WTC11 (cell line): Measurements from ENCODE around the gene KRTAP9-8. TPM values are rescaled to one million over a fixed set of nuclear protein-coding genes. Genes with fewer than 3 reads are reported as not detected.

Source experiments
- ATAC-seq: fragments of 200-7000 bp; cut with Tn5 transposase; 2 replicates; pipeline ENCODE4 v1.10.0; 2021; ENCODE audit warnings: mild to moderate bottlenecking, moderate library complexity
- CTCF ChIA-PET: fragments of 300-600 bp; sonication (Branson Sonifier 250); formaldehyde crosslinking; loops from one replicate; lab custom pipeline; 2021; ENCODE audit warnings: antibody characterized with exemption; lab: Charles Lee
- POLR2A ChIA-PET: fragments of 350-600 bp; sonication (Branson Sonifier 250); formaldehyde crosslinking; loops from one replicate; lab custom pipeline; 2021; ENCODE audit warnings: antibody characterized with exemption; lab: Charles Lee
- DNase-seq: peaks from one replicate; pipeline ENCODE4 v3.0.0; 2021; ENCODE audit warnings: low spot score
- H3K27ac Mint-ChIP-seq: 2 replicates; pipeline ENCODE4 v1.8.0; 2021; ENCODE audit warnings: mixed read lengths
- H3K27me3 Mint-ChIP-seq: 2 replicates; pipeline ENCODE4 v1.8.0; 2021; ENCODE audit warnings: low read depth, mild to moderate bottlenecking, moderate library complexity, mixed read lengths
- H3K36me3 Mint-ChIP-seq: 2 replicates; pipeline ENCODE4 v1.8.0; 2021; ENCODE audit warnings: mixed read lengths
- H3K4me1 Mint-ChIP-seq: 2 replicates; pipeline ENCODE4 v1.8.0; 2022; ENCODE audit warnings: mixed read lengths
- H3K4me3 Mint-ChIP-seq: 2 replicates; pipeline ENCODE4 v1.8.0; 2021; ENCODE audit warnings: mild to moderate bottlenecking, moderate library complexity, mixed read lengths
- H3K9me3 Mint-ChIP-seq: 2 replicates; pipeline ENCODE4 v1.8.0; 2021; ENCODE audit warnings: mixed read lengths
- ATF1 ChIP-seq: sonication (generic); formaldehyde crosslinking; IDR thresholded peaks from 2 replicates; pipeline ENCODE4 v1.8.1; 2023; ENCODE audit warnings: mild to moderate bottlenecking, moderate library complexity, missing genetic modification reagents
- CREM ChIP-seq: sonication (generic); formaldehyde crosslinking; IDR thresholded peaks from 2 replicates; pipeline ENCODE4 v1.8.1; 2022; ENCODE audit warnings: mild to moderate bottlenecking, missing genetic modification reagents, moderate library complexity
- ELF4 ChIP-seq: sonication (generic); formaldehyde crosslinking; IDR thresholded peaks from 2 replicates; pipeline ENCODE4 v1.8.1; 2022; ENCODE audit warnings: low read depth, mild to moderate bottlenecking, moderate library complexity, missing genetic modification reagents
- ERG ChIP-seq: fragments of 250-450 bp; sonication (Bioruptor Pico); IDR thresholded peaks from 2 replicates; pipeline ENCODE4 v1.8.0; 2021; ENCODE audit warnings: mild to moderate bottlenecking
- ESRRA ChIP-seq: sonication (generic); formaldehyde crosslinking; IDR thresholded peaks from 2 replicates; pipeline ENCODE4 v1.8.1; 2022; ENCODE audit warnings: mild to moderate bottlenecking, missing genetic modification reagents, borderline replicate concordance
- FOXK1 ChIP-seq: sonication (generic); formaldehyde crosslinking; IDR thresholded peaks from 2 replicates; pipeline ENCODE4 v1.8.0; 2022; ENCODE audit warnings: mild to moderate bottlenecking, moderate library complexity, missing genetic modification reagents
- GABPB1 ChIP-seq: sonication (generic); formaldehyde crosslinking; IDR thresholded peaks from 2 replicates; pipeline ENCODE4 v1.8.1; 2023; ENCODE audit warnings: mild to moderate bottlenecking, missing genetic modification reagents
- GRHL2 ChIP-seq: fragments of 250-450 bp; sonication (Bioruptor Pico); IDR thresholded peaks from 2 replicates; pipeline ENCODE4 v1.8.0; 2022; ENCODE audit warnings: mild to moderate bottlenecking, moderate library complexity; ENCODE audit not compliant: insufficient replicate concordance, severe bottlenecking
- GTF2I ChIP-seq: fragments of 250-450 bp; sonication (Bioruptor Pico); conservative IDR thresholded peaks from 2 replicates; pipeline ENCODE4 v1.4.0; 2021; ENCODE audit warnings: mild to moderate bottlenecking
- HMGXB4 ChIP-seq: sonication (generic); formaldehyde crosslinking; IDR thresholded peaks from 2 replicates; pipeline ENCODE4 v1.8.1; 2023; ENCODE audit warnings: mild to moderate bottlenecking, moderate library complexity, missing genetic modification reagents
- MYBL2 ChIP-seq: sonication (generic); formaldehyde crosslinking; IDR thresholded peaks from 2 replicates; pipeline ENCODE4 v1.8.1; 2023; ENCODE audit warnings: mild to moderate bottlenecking, moderate library complexity, missing genetic modification reagents
- NFATC4 ChIP-seq: fragments of 250-450 bp; sonication (Bioruptor Pico); IDR thresholded peaks from 2 replicates; pipeline ENCODE4 v1.9.0; 2021; ENCODE audit warnings: mild to moderate bottlenecking
- NR1H2 ChIP-seq: sonication (generic); formaldehyde crosslinking; IDR thresholded peaks from 2 replicates; pipeline ENCODE4 v1.9.0; 2021; ENCODE audit warnings: mild to moderate bottlenecking, moderate library complexity, missing genetic modification reagents
- NR2C2 ChIP-seq: sonication (generic); formaldehyde crosslinking; IDR thresholded peaks from 2 replicates; pipeline ENCODE4 v1.8.0; 2022; ENCODE audit warnings: mild to moderate bottlenecking, missing genetic modification reagents
- OVOL2 ChIP-seq: fragments of 250-450 bp; sonication (Bioruptor Pico); IDR thresholded peaks from 2 replicates; pipeline ENCODE4 v1.9.0; 2021; ENCODE audit warnings: mild to moderate bottlenecking, borderline replicate concordance
- ZNF121 ChIP-seq: sonication (generic); formaldehyde crosslinking; IDR thresholded peaks from 2 replicates; pipeline ENCODE4 v1.8.0; 2023; ENCODE audit warnings: missing genetic modification reagents
- ZNF416 ChIP-seq: fragments of 250-450 bp; sonication (Bioruptor Pico); IDR thresholded peaks from 2 replicates; pipeline ENCODE4 v1.9.0; 2021; ENCODE audit warnings: mild to moderate bottlenecking, inconsistent platforms
- ZNF532 ChIP-seq: fragments of 250-450 bp; sonication (Bioruptor Pico); IDR thresholded peaks from 2 replicates; pipeline ENCODE4 v1.9.0; 2021; ENCODE audit warnings: mild to moderate bottlenecking, borderline replicate concordance
- ZNF671 ChIP-seq: fragments of 250-450 bp; sonication (Bioruptor Pico); IDR thresholded peaks from 2 replicates; pipeline ENCODE4 v1.8.0; 2021; ENCODE audit warnings: mild to moderate bottlenecking
- total RNA-seq: library from RNA; stranded (reverse); gene quantifications from 3 replicates; pipeline ENCODE4 v1.2.3, GENCODE V29; 2021
- TF ChIP-seq, protein P1 (sequence below): sonication (generic); formaldehyde crosslinking; IDR thresholded peaks from 2 replicates; pipeline ENCODE4 v1.8.0; 2022; ENCODE audit warnings: mild to moderate bottlenecking, missing genetic modification reagents
- TF ChIP-seq, protein P2 (sequence below): fragments of 250-450 bp; sonication (Bioruptor Pico); IDR thresholded peaks from 2 replicates; pipeline ENCODE4 v1.9.0; 2021; ENCODE audit warnings: moderate library complexity, mild to moderate bottlenecking, inconsistent platforms, borderline replicate concordance
- TF ChIP-seq, protein P3 (sequence below): fragments of 200-600 bp; IDR thresholded peaks from 2 replicates; pipeline ENCODE4 v1.8.0; 2022; ENCODE audit warnings: antibody characterized with exemption

The KRTAP9-8 gene
- total RNA-seq, 1 experiment from 2014 or later, result not detected

DNA sequence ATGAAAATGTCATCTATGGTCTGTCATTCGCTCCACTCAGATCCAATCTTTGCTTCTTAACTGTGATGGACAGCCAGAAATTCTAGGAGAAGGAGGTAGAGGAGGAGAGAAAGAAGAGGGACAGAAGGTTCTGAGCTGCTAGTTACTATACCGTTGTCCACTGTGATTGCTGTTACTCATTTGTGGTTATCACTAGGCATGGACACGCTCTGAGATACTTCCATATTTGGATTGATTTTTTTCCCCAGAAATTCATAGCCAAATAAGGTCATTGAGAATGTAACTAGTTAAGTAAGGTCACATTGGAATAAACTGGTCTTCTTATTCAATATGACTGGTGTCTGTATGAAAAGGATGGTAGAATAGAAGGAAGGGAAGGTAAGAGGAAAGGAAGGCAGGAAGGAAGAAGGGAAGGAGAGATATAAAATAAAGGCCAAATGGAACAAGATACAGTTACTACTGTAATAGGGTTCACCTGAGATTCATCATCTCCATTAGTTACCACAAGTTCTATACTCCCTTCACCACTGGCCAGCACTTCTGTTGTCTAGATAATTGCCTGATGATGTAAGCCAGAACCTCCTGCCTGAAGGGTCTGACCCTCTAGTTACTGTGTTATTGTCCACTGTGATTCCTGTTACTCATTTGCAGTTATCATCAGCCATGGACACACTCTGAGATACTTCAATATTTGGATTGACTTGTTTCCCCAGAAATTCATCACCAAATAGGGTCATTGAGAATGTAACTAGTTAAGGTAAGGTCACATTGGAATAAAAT, 40.6 kb downstream of the KRTAP9-8 start:
- TF ChIP-seq NR2C2 (CRISPR knock-in tag), result no peak
- TF ChIP-seq MYBL2 (CRISPR knock-in tag), result no peak
- no peak for TF ChIP-seq CREM (CRISPR knock-in tag)
- TF ChIP-seq, protein P1, sequence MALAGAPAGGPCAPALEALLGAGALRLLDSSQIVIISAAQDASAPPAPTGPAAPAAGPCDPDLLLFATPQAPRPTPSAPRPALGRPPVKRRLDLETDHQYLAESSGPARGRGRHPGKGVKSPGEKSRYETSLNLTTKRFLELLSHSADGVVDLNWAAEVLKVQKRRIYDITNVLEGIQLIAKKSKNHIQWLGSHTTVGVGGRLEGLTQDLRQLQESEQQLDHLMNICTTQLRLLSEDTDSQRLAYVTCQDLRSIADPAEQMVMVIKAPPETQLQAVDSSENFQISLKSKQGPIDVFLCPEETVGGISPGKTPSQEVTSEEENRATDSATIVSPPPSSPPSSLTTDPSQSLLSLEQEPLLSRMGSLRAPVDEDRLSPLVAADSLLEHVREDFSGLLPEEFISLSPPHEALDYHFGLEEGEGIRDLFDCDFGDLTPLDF (CRISPR knock-in tag), result no peak
- TF ChIP-seq, protein P2, sequence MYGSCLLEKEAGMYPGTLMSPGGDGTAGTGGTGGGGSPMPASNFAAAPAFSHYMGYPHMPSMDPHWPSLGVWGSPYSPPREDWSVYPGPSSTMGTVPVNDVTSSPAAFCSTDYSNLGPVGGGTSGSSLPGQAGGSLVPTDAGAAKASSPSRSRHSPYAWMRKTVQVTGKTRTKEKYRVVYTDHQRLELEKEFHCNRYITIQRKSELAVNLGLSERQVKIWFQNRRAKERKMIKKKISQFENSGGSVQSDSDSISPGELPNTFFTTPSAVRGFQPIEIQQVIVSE (CRISPR knock-in tag), result no peak
- no peak for TF ChIP-seq ZNF532 (CRISPR knock-in tag)
- no peak for TF ChIP-seq NR1H2 (CRISPR knock-in tag)
- TF ChIP-seq ELF4 (CRISPR knock-in tag), result no peak
- TF ChIP-seq OVOL2 (CRISPR knock-in tag), result no peak
- TF ChIP-seq HMGXB4 (CRISPR knock-in tag), result no peak
- no peak for TF ChIP-seq FOXK1 (CRISPR knock-in tag)
- TF ChIP-seq ZNF121 (CRISPR knock-in tag), result no peak
- no peak for TF ChIP-seq GRHL2 (CRISPR knock-in tag)
- no peak for TF ChIP-seq ZNF416 (CRISPR knock-in tag)
- no peak for TF ChIP-seq NFATC4 (CRISPR knock-in tag)
- no peak for TF ChIP-seq GABPB1
- TF ChIP-seq ATF1 (CRISPR knock-in tag), result no peak
- TF ChIP-seq ESRRA, result no peak
- TF ChIP-seq GTF2I, result no peak
- Mint-ChIP-seq H3K4me3 (no peak overlapping the region), H3K4me1 (peaks cover 3% of the 10 kb centered on the region), H3K36me3 (no peaks in the 10 kb centered on the region), H3K27ac (no peak overlapping the region), H3K27me3 (no peaks in the 10 kb centered on the region), H3K9me3 (peaks cover 13% of the 10 kb centered on the region)
- ChIA-PET POLR2A (no interaction called here), CTCF (no interaction called here)
- DNase-seq (no peak), ATAC-seq (no peak)

- H3K27ac Mint-ChIP-seq, result no peak overlapping the region
- DNase-seq (no peak), ATAC-seq (no peak)
- peaks cover 20% of the 10 kb centered on the region for H3K4me1 Mint-ChIP-seq
- ChIA-PET POLR2A (no interaction called here), CTCF (no interaction called here)
- H3K4me3 Mint-ChIP-seq, result no peak overlapping the region
- no peaks in the 10 kb centered on the region for H3K36me3 Mint-ChIP-seq
- H3K27me3 Mint-ChIP-seq, result no peaks in the 10 kb centered on the region
- H3K9me3 Mint-ChIP-seq, result peaks cover 13% of the 10 kb centered on the region
- TF ChIP-seq, protein P3, sequence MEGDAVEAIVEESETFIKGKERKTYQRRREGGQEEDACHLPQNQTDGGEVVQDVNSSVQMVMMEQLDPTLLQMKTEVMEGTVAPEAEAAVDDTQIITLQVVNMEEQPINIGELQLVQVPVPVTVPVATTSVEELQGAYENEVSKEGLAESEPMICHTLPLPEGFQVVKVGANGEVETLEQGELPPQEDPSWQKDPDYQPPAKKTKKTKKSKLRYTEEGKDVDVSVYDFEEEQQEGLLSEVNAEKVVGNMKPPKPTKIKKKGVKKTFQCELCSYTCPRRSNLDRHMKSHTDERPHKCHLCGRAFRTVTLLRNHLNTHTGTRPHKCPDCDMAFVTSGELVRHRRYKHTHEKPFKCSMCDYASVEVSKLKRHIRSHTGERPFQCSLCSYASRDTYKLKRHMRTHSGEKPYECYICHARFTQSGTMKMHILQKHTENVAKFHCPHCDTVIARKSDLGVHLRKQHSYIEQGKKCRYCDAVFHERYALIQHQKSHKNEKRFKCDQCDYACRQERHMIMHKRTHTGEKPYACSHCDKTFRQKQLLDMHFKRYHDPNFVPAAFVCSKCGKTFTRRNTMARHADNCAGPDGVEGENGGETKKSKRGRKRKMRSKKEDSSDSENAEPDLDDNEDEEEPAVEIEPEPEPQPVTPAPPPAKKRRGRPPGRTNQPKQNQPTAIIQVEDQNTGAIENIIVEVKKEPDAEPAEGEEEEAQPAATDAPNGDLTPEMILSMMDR, result no peak
- TF ChIP-seq MYBL2 (CRISPR knock-in tag) (no peak), ZNF671 (CRISPR knock-in tag) (no peak), ELF4 (CRISPR knock-in tag) (no peak), ERG (CRISPR knock-in tag) (no peak)
Measured at GRCh38 chr17:41284043-41284442, 46.2 kb downstream of the KRTAP9-8 start.
